HepG2 (cell line): ENCODE data around the gene TTC28. TPM values are rescaled to one million over a fixed set of nuclear protein-coding genes. Genes with fewer than 3 reads are reported as not detected.

Experiments used
- ATAC-seq: fragments of 200-7000 bp; cut with Tn5 transposase; 3 replicates; pipeline ENCODE4 v1.9.1; 2020; ENCODE audit warnings: mild to moderate bottlenecking, moderate library complexity
- BruUV-seq: library from RNA; stranded (reverse); fragments of 400-500 nt; replicated peaks from 2 replicates; lab custom pipeline; 2021; lab: Mats Ljungman, UMichigan
- CTCF ChIA-PET: fragments of 300-600 bp; formaldehyde crosslinking; extraction: SDS; loops from one replicate; lab custom pipeline; 2021; ENCODE audit warnings: low total read pairs, inconsistent platforms, low intra/inter-chr PET ratio; lab: Yijun Ruan, JAX
- POLR2A ChIA-PET: fragments of 350-600 bp; sonication (Branson Sonifier 250); formaldehyde crosslinking; loops from one replicate; lab custom pipeline; 2020; ENCODE audit warnings: antibody characterized with exemption, inconsistent platforms; lab: Yijun Ruan, JAX
- DNase-seq: peaks from one replicate; pipeline ENCODE4 v3.0.0-alpha.2; 2015; ENCODE audit warnings: low spot score
- FAIRE-seq: peaks from 3 replicates; lab custom pipeline; 2011; peaks lifted over from hg19 to GRCh38; lab: Jason Lieb, UNC
- H2AFZ ChIP-seq: one replicate; pipeline ENCODE4 v1.6.1; 2011; ENCODE audit warnings: low read length, inconsistent platforms
- H3K27ac ChIP-seq: fragments of 300-600 bp; 3 replicates; pipeline ENCODE4 v1.8.0; 2011; ENCODE audit warnings: mixed run types, mild to moderate bottlenecking, mixed read lengths, low read length, inconsistent platforms; ENCODE audit not compliant: insufficient read depth; ENCODE audit errors: extremely low read length
- H3K27me3 ChIP-seq, 2 experiments: fragments of 200-600 bp in 1 of 2; 2 replicates in 1 of 2; 3 replicates in 1 of 2; pipeline versions ENCODE4 v1.6.0 to v1.8.0; 2011; ENCODE audit warnings: low read length in 2 of 2, mild to moderate bottlenecking in 2 of 2, moderate library complexity in 2 of 2, inconsistent platforms in 1 of 2; ENCODE audit not compliant: insufficient read depth in 2 of 2, control insufficient read depth in 1 of 2
- H3K36me3 ChIP-seq, 2 experiments: fragments of 200-600 bp in 1 of 2; replicated peaks in 1 of 2; 2 replicates in 1 of 2; 3 replicates in 1 of 2; pipeline versions ENCODE4 v1.5.1 to v1.8.0; 2011; ENCODE audit warnings: low read length in 2 of 2, inconsistent platforms in 1 of 2; ENCODE audit not compliant: insufficient read depth in 2 of 2, control insufficient read depth in 1 of 2
- H3K4me1 ChIP-seq: 2 replicates; pipeline ENCODE4 v1.5.1; 2012; ENCODE audit warnings: low read length, inconsistent platforms; ENCODE audit not compliant: insufficient read depth
- H3K4me2 ChIP-seq: 2 replicates; pipeline ENCODE4 v1.6.0; 2011; ENCODE audit warnings: low read depth, low read length, inconsistent platforms
- H3K4me3 ChIP-seq, 3 experiments: fragments of 200-600 bp in 1 of 3; sonication (generic), shearing (Covaris generic) in 1 of 3; replicated peaks in 1 of 3; 2 replicates each; pipeline ENCODE4 v1.5.1; 2011 to 2016; ENCODE audit warnings: low read length in 3 of 3, inconsistent platforms in 2 of 3, low read depth in 2 of 3, mild to moderate bottlenecking in 2 of 3, control low read depth in 1 of 3, mixed read lengths in 1 of 3; ENCODE audit not compliant: insufficient read depth in 1 of 3
- H3K79me2 ChIP-seq: one replicate; pipeline ENCODE4 v1.6.1; 2011; ENCODE audit warnings: low read length, inconsistent platforms; ENCODE audit not compliant: insufficient read depth
- H3K9ac ChIP-seq: 2 replicates; pipeline ENCODE4 v1.6.0; 2011; ENCODE audit warnings: mild to moderate bottlenecking, low read depth, low read length, inconsistent platforms; ENCODE audit not compliant: insufficient read depth
- H3K9me3 ChIP-seq: 2 replicates; pipeline ENCODE4 v1.5.1; 2012; ENCODE audit warnings: mild to moderate bottlenecking, low read length
- H4K20me1 ChIP-seq: 2 replicates; pipeline ENCODE4 v1.6.0; 2011; ENCODE audit warnings: inconsistent platforms, mild to moderate bottlenecking, low read length, moderate library complexity; ENCODE audit not compliant: insufficient read depth
- HCFC1 ChIP-seq: fragments of 150-350 bp; IDR thresholded peaks from 2 replicates; pipeline ENCODE4 v1.6.1; 2014; ENCODE audit warnings: low read depth, low read length
- JUND ChIP-seq: sonication (generic); formaldehyde crosslinking; IDR thresholded peaks from 2 replicates; pipeline ENCODE4 v1.8.0; 2022; ENCODE audit warnings: mild to moderate bottlenecking, missing genetic modification reagents
- MED8 ChIP-seq: sonication (generic); formaldehyde crosslinking; IDR thresholded peaks from 2 replicates; pipeline ENCODE4 v1.8.1; 2023; ENCODE audit warnings: mild to moderate bottlenecking, missing genetic modification reagents; ENCODE audit not compliant: insufficient replicate concordance
- MLLT10 ChIP-seq: sonication (generic); formaldehyde crosslinking; IDR thresholded peaks from 2 replicates; pipeline ENCODE4 v1.4.0; 2020; ENCODE audit warnings: missing genetic modification reagents
- NR0B2 ChIP-seq: sonication (generic); formaldehyde crosslinking; IDR thresholded peaks from 2 replicates; pipeline ENCODE4 v1.4.0; 2020; ENCODE audit warnings: mild to moderate bottlenecking, missing genetic modification reagents
- PLSCR1 ChIP-seq: sonication (generic); formaldehyde crosslinking; IDR thresholded peaks from 2 replicates; pipeline ENCODE4 v1.5.0; 2020; ENCODE audit warnings: missing genetic modification reagents, mild to moderate bottlenecking, borderline replicate concordance
- SYNCRIP ChIP-seq: fragments of 200-400 bp; formaldehyde crosslinking; IDR thresholded peaks from 2 replicates; pipeline ENCODE4 v1.6.1; 2018; ENCODE audit warnings: mild to moderate bottlenecking, low read depth, low read length; ENCODE audit not compliant: insufficient read depth
- ZNF546 ChIP-seq: sonication (generic); formaldehyde crosslinking; conservative IDR thresholded peaks from 2 replicates; pipeline ENCODE4 v1.8.1; 2023; ENCODE audit warnings: mild to moderate bottlenecking, missing genetic modification reagents
- ZNF720 ChIP-seq: sonication (generic); formaldehyde crosslinking; IDR thresholded peaks from 2 replicates; pipeline ENCODE4 v1.4.0; 2020; ENCODE audit warnings: missing genetic modification reagents
- WGBS: methylation state at CpG from one replicate; pipeline ENCODE4 v1.1.6; 2017; ENCODE audit warnings: low lambda C conversion rate; 5-methylcytosine and 5-hydroxymethylcytosine counted together
- in situ Hi-C: cut with HindIII; loops from 2 replicates; pipeline ENCODE4 v1.10.0; 2017; ENCODE audit warnings: low pct_unique_long_range_greater_than_20kb; ENCODE audit not compliant: extremely low pct_ligation_motif_present
- intact Hi-C: fragments of 100-400 bp; cut with micrococcal nuclease; formaldehyde crosslinking; loops from one replicate; pipeline ENCODE4 v1.10.0; 2022; ENCODE audit not compliant: unreplicated experiment
- polyA plus RNA-seq, 8 experiments: library from polyadenylated mRNA; depleted of rRNA in 3 of 8; stranded (reverse) in 7 of 8; unstranded in 1 of 8; fragments of >200 nt; fragmentation: Illumina TruSeq in 4 of 8; extraction: Trizol in 4 of 8; gene quantifications; 2 replicates each; pipeline versions ENCODE4 v1.2.1 to v1.2.3, GENCODE V29; 2011 to 2016; ENCODE audit warnings: low read depth in 4 of 8, missing spikeins in 1 of 8, mixed read lengths in 1 of 8; ENCODE audit not compliant: insufficient read depth in 1 of 8
- total RNA-seq, 5 experiments: library from RNA; depleted of rRNA; stranded (reverse); fragments of >200 nt; fragmentation: Illumina TruSeq; extraction: Trizol; gene quantifications; 2 replicates each; pipeline ENCODE4 v1.2.3, GENCODE V29; 2016; ENCODE audit warnings: low read depth in 1 of 5
- TF ChIP-seq, protein P1 (sequence below): sonication (generic); formaldehyde crosslinking; IDR thresholded peaks from 2 replicates; pipeline ENCODE4 v1.5.0; 2020; ENCODE audit warnings: missing genetic modification reagents, mild to moderate bottlenecking, borderline replicate concordance
- TF ChIP-seq, protein P2 (sequence below): fragments of 450-650 bp; IDR thresholded peaks from 2 replicates; pipeline ENCODE4 v1.6.1; 2017

The TTC28 gene
- total and polyA plus RNA-seq, 2 of the 13 experiments (the other 11 are each of a cell fraction or from before 2014, with no cell fraction given) = 4.2 to 13.1 TPM

DNA sequence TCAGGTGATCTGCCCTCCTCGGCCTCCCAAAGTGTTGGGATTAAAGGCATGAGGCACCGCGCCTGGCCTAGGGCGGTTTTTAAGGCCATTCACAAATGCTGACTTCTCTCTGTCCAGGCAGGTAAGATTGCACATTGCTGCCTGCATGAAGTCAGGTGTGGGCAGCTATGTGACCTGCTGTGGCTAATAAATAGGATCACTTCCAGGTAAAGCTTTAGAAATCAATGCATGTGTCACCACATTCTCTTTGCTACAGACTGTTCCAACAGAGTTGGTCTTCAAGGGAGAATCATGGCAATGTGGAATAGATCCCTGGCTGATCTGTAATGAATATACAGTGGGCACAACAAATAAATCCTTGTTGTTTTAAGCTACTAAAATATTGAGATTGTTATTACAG is 500.2 kb downstream of the TTC28 start:
- Histone ChIP-seq H3K4me1 (no peaks in the 10 kb centered on the region), H3K9me3 (no peaks in the 10 kb centered on the region), H3K27ac (no peak overlapping the region), H3K4me3 (no peak overlapping the region), H3K79me2 (no peaks in the 10 kb centered on the region), H3K4me2 (no peak overlapping the region), H2AFZ (no peak overlapping the region), H3K9ac (no peak overlapping the region), H4K20me1 (no peaks in the 10 kb centered on the region), H3K27me3 (no peaks in the 10 kb centered on the region), H3K36me3 (no peaks in the 10 kb centered on the region)
- in situ Hi-C loops = no loop called here
- no peak for DNase-seq
- TF ChIP-seq, protein P1, sequence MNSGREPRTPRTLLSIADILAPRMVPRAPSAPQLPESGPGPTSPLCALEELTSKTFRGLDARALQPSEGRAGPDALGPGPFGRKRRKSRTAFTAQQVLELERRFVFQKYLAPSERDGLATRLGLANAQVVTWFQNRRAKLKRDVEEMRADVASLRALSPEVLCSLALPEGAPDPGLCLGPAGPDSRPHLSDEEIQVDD (CRISPR knock-in tag) = no peak
- TF ChIP-seq JUND (no peak), SYNCRIP (no peak), PLSCR1 (CRISPR knock-in tag) (no peak), NR0B2 (no peak), MED8 (CRISPR knock-in tag) (no peak), ZNF720 (CRISPR knock-in tag) (no peak), ZNF546 (no peak), HCFC1 (no peak), MLLT10 (CRISPR knock-in tag) (no peak)
- TF ChIP-seq, protein P2, sequence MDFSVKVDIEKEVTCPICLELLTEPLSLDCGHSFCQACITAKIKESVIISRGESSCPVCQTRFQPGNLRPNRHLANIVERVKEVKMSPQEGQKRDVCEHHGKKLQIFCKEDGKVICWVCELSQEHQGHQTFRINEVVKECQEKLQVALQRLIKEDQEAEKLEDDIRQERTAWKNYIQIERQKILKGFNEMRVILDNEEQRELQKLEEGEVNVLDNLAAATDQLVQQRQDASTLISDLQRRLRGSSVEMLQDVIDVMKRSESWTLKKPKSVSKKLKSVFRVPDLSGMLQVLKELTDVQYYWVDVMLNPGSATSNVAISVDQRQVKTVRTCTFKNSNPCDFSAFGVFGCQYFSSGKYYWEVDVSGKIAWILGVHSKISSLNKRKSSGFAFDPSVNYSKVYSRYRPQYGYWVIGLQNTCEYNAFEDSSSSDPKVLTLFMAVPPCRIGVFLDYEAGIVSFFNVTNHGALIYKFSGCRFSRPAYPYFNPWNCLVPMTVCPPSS = no peak
- ChIA-PET CTCF (no interaction called here), POLR2A (no interaction called here)
- intact Hi-C loops = no loop called here
- no peak for FAIRE-seq
- BruUV-seq = no TSS peak
- ATAC-seq = no peak
- 100% methylated on average over 4 of the region's 4 CpGs for WGBS
